GM10847 (cell line): ENCODE measurements around the gene AATF.

Source experiments
- POLR2A ChIP-seq: IDR thresholded peaks from 2 replicates; pipeline ENCODE4 v1.6.1; 2011; ENCODE audit not compliant: insufficient read length; ENCODE audit errors: extremely low read depth

The AATF gene

DNA sequence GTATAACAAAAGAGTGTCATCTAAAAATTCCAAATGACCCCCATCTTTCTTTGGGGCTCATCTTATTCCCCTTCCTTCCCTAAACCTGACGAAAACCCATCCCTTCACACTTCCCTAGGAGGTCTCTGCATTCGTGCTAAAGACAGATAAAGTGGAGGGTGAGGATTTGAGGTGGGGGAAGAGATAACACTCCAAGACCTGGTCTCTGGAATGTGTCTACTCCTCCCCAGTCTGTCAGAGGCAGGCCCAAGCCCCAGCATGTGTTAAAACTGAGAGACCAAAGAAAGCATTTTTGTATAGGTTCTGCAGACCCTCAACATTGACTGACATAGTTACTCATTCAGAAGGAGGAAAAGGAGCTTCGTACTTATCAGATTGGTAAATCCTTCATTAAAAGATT, 22.5 kb upstream of the AATF start:
- no peak for TF ChIP-seq POLR2A

DNA sequence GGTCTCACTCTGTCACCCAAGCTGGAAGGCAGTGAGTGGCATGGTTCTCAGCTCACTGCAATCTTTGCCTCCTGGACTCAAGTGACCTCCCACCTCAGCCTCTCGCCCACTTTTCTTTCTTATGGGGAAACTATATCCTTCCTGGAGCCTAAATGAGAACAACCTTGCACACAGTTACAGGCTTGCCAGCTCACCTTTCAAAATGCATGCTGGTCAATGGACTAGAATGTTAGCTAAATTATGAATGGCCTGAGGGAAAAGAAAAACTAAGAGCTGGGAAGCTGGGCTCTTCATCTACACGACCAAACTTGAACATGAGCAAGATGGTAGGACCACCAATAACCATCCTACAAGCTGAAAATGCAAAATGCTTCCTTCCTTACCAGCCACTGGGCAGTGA, 22.1 kb upstream of the AATF start:
- no peak for TF ChIP-seq POLR2A

DNA sequence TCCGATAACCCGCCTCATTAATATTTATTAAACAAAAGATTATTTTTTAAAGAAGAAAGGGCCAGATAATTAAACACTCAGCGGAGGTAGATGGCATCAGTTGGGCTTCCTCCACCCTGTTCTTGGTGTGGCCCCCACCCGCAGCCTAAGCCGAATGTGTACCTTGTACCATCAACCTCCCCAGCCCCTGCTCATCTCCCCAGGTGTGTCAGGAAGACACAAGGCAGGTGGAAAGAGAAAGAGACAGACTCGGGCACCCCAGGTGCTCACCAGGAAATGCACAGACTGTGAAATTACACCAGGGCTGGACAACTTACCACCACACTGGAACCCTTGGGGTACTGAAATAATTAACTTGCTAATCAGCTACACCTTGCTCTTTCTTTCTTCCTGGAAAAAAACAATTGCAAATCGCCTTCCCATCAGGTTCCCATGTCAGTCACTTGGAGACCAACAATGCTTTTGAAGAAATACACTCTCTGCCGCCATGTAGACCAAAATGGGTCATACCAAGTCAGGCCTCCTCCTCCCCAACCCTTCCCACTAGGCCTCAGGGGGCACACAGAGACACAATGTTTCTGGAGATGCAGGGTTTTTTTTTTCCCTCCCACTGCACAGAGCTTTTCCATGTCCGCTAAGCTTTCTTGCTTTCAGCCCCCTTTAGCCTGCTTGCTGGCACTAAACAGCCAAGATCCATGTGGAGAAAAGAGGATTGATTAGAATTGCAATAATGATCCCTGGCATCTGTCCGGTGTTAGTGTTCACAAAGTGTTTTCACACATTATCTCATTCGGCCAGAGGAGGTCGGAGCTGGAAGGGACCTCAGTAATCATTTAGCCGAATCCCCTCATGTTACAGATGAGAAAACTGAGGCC, 20.0 kb upstream of the AATF start:
- no peak for TF ChIP-seq POLR2A

GRCh38 chr17:36929851-36930582, 18.7 kb upstream of the AATF start:
- TF ChIP-seq POLR2A, result no peak

GRCh38 chr17:36930583-36930900, 18.2 kb upstream of the AATF start:
- no peak for TF ChIP-seq POLR2A

DNA sequence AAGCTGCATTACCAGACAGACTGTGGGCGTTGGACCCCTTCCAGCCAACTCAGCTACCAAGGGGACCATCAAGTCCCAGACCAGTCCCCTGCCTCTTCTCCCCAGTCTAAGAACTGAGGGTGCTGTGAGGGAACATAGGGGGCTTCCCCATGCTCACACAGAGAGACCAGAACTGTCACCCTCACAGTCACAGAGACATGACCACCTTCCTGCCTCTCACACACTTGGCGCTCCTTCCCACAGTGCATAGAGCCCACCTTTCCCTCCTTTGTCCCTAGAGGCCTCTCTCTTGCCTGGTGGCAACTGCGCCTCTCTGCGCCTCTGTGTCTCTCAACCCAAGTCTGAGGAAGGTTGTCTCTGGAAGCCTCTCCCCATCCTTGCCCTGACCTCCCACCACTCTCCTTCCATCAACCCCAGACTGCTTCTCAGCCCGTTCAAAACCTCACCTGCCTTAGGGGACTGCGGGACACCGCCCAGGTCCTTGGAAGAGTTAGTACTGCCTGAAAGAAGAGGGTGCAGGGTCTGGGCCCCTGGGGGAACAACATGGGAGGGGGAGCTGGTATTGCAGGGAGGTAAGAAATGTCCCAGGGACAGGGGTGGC, 17.6 kb upstream of the AATF start:
- TF ChIP-seq POLR2A, result no peak

GRCh38 chr17:36931697-36932382, 16.9 kb upstream of the AATF start:
- TF ChIP-seq POLR2A, result no peak

GRCh38 chr17:36932383-36932693, 16.4 kb upstream of the AATF start:
- no peak for TF ChIP-seq POLR2A

- TF ChIP-seq POLR2A, result no peak
These were observed 15.9 kb upstream of the AATF start for GRCh38 chr17:36932694-36933511.

GRCh38 chr17:36933512-36934143, 15.1 kb upstream of the AATF start:
- no peak for TF ChIP-seq POLR2A

- TF ChIP-seq POLR2A, result no peak
These were observed 14.5 kb upstream of the AATF start for GRCh38 chr17:36934144-36934691.

DNA sequence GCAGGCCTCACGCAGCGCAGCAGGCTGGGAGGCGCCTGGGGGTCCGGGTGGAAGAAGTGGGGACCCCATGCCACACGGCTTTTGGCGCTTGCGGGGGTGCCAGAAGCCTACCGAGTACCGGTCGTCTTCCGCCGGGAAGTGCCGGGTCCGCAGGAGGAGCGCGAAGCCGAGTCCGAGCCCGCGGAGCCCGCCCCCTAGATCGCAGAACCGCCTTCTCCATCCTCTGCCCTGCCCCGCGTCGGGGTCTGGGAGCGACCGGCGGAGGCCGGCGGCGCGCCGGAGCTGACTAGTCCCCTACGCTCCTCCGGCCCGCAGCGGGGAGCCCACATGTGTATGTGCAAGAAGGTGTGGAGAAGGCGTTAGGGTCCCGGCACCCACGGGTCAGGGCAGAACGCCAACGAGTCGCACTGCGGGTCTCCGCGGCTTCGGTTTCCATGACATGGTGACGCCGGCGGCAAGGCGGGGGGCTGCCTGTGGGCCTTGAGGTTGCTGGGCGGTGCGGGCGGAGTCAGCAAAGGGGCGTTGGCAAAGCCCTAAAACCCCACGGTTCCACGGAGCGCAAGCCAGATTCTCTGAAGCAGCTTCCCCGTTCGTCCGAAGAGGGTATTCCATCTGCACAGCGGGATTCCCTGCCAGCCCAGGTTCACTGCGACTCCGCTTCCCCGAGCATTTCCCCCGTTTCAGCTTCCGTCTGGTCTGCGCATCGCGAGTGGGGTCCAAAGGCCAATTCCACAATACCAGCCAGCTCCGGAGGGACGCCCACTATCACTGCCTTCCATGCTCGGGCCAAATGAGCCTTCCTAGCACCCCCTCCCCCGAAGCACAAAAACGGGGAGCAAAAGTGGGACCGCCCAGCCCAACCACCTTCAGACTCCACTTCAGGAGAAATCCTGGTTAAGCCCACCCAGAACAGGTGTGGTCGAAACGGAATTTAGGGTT, 13.8 kb upstream of the AATF start:
- no peak for TF ChIP-seq POLR2A
